Dermis microvascular lymphatic vessel endothelial cell (primary cell): ENCODE measurements around the gene TAF4B. TPM values are rescaled to one million over a fixed set of nuclear protein-coding genes. Genes with fewer than 3 reads are reported as not detected.
"Not testable (repeated sequence)": the region's sequence is repeated elsewhere in the genome, so short reads cannot be mapped to it uniquely, and the experiment has no call there.

Experiments
- DNase-seq, 2 donors: peaks; one replicate each; pipeline versions ENCODE4 v3.0.0 to v3.0.0-alpha.2; 2010; ENCODE audit warnings: low read depth in 2 of 2
- total RNA-seq: library from RNA; depleted of rRNA; stranded (reverse); fragments of >200 nt; gene quantifications from 2 replicates; pipeline ENCODE4 v1.2.1, GENCODE V29; 2014

TAF4B gene, protein sequence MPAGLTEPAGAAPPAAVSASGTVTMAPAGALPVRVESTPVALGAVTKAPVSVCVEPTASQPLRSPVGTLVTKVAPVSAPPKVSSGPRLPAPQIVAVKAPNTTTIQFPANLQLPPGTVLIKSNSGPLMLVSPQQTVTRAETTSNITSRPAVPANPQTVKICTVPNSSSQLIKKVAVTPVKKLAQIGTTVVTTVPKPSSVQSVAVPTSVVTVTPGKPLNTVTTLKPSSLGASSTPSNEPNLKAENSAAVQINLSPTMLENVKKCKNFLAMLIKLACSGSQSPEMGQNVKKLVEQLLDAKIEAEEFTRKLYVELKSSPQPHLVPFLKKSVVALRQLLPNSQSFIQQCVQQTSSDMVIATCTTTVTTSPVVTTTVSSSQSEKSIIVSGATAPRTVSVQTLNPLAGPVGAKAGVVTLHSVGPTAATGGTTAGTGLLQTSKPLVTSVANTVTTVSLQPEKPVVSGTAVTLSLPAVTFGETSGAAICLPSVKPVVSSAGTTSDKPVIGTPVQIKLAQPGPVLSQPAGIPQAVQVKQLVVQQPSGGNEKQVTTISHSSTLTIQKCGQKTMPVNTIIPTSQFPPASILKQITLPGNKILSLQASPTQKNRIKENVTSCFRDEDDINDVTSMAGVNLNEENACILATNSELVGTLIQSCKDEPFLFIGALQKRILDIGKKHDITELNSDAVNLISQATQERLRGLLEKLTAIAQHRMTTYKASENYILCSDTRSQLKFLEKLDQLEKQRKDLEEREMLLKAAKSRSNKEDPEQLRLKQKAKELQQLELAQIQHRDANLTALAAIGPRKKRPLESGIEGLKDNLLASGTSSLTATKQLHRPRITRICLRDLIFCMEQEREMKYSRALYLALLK
- total RNA-seq: 1.8 and 2.1 TPM in 2 replicates

- DNase-seq: peak; percentile 9 to 87
These were observed at the start of gene TAF4B for GRCh38 chr18:26226229-26227050. Gene TAF4B (plus strand): TSS chr18:26226445. CDS start chr18:26226934, 489 bp downstream.

GRCh38 chr18:26181343-26181826, 44.9 kb upstream of the TAF4B start:
- no peak for DNase-seq

- no peak for DNase-seq
These were observed 42.7 kb upstream of the TAF4B start for GRCh38 chr18:26183395-26184112.

GRCh38 chr18:26185267-26185666, 41.0 kb upstream of the TAF4B start:
- DNase-seq: peak in 1 of 2 donors; percentile 3

- no peak for DNase-seq
These were observed 35.7 kb upstream of the TAF4B start for GRCh38 chr18:26190506-26190905.

DNA sequence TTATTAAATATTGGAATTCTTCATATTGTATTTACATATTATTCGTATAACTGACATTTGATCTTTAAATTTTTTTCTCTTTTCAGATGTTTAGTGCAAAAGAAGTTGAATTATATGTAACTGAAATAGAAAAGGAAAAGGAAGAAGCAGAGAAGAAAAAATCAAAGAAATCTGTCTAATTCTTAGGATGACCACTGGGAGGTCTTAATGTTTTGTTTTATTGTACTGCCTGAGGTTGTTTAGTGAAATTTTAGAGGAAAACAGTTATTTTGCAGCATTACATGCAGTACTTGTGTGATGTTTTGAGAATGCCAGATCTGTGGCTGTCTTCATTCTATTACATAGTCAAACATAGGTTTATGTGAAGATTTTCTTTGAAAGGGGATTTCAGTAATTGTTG, 34.0 kb upstream of the TAF4B start:
- no peak for DNase-seq

DNA sequence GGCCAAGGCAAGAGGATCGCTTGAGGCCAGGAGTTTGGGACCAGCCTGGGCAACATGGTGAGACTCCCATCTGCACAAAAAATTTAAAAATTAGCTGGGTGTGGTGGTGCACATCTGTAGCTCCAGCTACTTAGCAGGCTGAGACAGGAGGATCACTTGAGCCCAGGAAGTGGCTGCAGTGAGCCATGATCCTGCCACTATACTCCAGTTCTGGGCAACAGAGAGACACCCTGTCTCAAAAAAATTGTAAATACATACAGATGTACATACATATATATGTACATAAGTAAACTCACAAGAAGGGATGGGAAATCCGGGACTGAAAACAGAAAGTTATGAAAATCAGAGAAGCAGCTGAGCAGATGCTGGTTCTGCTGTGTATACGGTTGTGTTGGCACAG, 29.6 kb upstream of the TAF4B start:
- DNase-seq: no peak

- not testable (repeated sequence) for DNase-seq
These were observed 24.2 kb upstream of the TAF4B start for GRCh38 chr18:26202001-26202400.

DNA sequence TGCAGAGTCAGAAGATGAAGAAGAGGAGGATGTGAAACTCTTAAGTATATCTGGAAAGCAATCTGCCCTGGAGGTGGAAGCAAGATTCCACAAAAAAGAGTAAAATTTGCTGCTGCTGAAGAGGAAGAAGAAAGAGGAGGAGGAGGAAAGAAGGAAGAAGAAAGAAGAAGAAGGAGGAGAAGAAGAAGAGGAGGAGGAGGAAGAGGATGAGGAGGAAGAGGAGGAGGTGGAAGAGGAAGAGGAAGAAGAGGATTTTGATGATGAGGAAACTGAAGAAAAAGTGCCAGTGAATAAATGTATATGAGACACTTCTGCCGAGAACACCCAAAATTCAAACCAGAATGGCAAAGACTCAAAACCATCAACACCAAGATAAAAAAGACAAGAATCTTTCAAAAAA, 20.9 kb upstream of the TAF4B start:
- no peak for DNase-seq

DNA sequence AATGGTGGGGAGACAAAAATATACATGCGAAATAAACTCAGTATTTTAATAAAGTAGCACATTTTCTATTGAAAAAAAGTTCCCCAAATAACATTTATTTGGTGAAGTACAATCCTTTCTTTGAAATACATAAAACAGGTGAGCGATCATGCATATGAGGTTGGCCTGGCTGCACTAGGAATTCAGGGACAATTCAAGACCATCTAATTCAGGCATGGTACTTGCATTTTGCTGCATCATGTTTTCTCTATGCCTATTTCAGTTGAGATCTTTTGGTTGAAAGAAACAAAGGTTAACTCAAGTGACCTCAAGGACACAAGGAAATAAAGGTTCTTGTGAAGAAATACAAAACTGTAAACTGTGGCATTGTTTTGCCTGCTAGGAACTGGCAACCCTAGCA, 19.8 kb upstream of the TAF4B start:
- no peak for DNase-seq

- DNase-seq: no peak
These were observed 18.3 kb upstream of the TAF4B start for GRCh38 chr18:26207937-26208336.

GRCh38 chr18:26208977-26209376, 17.3 kb upstream of the TAF4B start:
- no peak for DNase-seq

- DNase-seq: no peak
These were observed 16.1 kb upstream of the TAF4B start for GRCh38 chr18:26210147-26210546.

GRCh38 chr18:26215247-26215970, 10.8 kb upstream of the TAF4B start:
- DNase-seq: no peak

GRCh38 chr18:26225022-26225693, 1.1 kb upstream of the TAF4B start:
- DNase-seq: no peak

- no peak for DNase-seq
These were observed 373 bp upstream of the TAF4B start for GRCh38 chr18:26225915-26226228.

DNA sequence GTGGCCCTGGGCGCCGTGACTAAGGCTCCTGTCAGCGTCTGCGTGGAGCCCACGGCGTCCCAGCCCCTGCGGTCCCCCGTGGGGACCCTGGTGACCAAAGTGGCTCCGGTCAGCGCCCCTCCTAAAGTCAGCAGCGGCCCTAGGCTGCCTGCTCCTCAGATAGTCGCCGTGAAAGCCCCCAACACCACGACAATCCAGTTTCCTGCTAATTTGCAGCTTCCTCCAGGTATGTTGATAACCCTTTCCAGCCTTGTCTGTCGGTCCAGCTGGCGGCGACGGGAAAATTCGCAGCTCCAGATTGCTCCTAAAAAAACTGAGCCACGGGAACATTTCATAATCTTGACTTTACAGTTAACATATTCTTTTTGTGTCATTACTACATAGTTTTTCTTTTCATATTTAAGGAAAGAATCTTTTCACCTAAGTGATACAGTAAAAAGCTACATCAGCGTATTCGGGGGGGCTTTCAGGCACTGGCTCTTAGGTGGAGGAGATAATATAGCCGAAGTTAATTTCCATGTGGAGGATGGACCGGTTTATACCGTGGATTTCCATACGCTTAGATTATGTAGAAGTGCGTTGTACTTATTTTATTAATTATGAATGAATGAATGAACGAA, 916 bp downstream of the TAF4B start:
- DNase-seq: peak in 1 of 2 donors; percentile 4

DNA sequence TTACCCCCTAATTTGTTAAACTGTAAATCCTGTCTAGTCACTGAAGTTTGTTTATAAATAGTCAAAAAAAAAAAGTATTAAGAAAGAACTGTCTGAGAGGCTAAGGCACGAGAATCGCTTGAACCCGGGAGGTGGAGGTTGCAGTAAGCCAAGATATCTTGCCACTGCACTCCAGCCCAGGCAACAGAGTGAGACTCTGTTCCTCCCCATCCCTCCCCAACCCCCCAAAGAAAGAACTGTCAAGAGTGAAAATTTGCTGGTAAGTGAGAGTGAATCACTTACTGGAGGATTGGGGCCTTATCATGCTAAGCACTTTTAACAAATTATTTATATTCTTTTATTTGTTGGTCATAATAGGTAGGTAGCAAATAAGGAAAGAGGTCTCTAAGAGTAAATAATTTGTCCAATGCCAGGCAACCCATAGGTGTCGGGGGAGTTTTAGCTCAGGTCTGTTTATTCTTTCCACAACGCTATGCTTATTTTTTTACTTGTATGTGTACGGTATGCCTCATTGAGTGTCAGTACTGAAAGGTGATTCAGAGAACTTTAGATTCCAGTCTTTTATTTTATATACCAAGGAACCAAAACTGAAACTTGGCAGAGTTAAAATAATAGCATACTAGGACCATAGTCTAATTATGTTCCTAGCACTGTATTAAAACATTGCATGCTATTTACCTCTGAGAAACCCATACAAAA, 2.5 kb downstream of the TAF4B start:
- DNase-seq: no peak

- no peak for DNase-seq
These were observed 4.3 kb downstream of the TAF4B start for GRCh38 chr18:26230497-26230896.
